Ectodermal cell (in vitro differentiated cells): ENCODE measurements around the gene RAD51B.
A peak's percentile ranks its signal among the peaks of the same experiment; 100 is the strongest.
"Not testable (repeated sequence)": the region's sequence is repeated elsewhere in the genome, so short reads cannot be mapped to it uniquely, and the experiment has no call there.

Experiments used
- H3K27ac ChIP-seq: 2 replicates; pipeline ENCODE4 v1.7.0; 2013; ENCODE audit warnings: mild to moderate bottlenecking, low read depth, low read length; ENCODE audit not compliant: insufficient read depth, poor library complexity, severe bottlenecking
- H3K27me3 ChIP-seq: 2 replicates; pipeline ENCODE4 v1.7.0; 2013; ENCODE audit warnings: mild to moderate bottlenecking, low read length; ENCODE audit not compliant: insufficient read depth, control insufficient read depth, poor library complexity, severe bottlenecking
- H3K36me3 ChIP-seq: one replicate; pipeline ENCODE4 v1.7.0; 2013; ENCODE audit warnings: low read length; ENCODE audit not compliant: control insufficient read depth, insufficient read depth
- H3K4me1 ChIP-seq: one replicate; pipeline ENCODE4 v1.7.0; 2013; ENCODE audit warnings: low read length; ENCODE audit not compliant: control insufficient read depth, insufficient read depth
- H3K4me3 ChIP-seq: 2 replicates; pipeline ENCODE4 v1.7.0; 2013; ENCODE audit warnings: low read depth, low read length, control low read depth; ENCODE audit not compliant: insufficient read depth
- H3K9me3 ChIP-seq: 2 replicates; pipeline ENCODE4 v1.7.0; 2013; ENCODE audit warnings: mild to moderate bottlenecking, low read length, moderate library complexity; ENCODE audit not compliant: control insufficient read depth
- WGBS, 2 experiments: methylation state at CpG; one replicate each; pipeline ENCODE4 v1.1.7; 2013; ENCODE audit warnings: missing lambda C conversion rate in 2 of 2; 5-methylcytosine and 5-hydroxymethylcytosine counted together

Gene RAD51B

GRCh38 chr14:68034896-68035295 lies 215.3 kb downstream of the RAD51B start:
- WGBS, 2 experiments, result 100% methylated on average over 1 of the region's 2 CpGs; no CpG with 5 or more reads in 1 of the 2 experiments

GRCh38 chr14:68036202-68036601 lies 216.6 kb downstream of the RAD51B start:
- no peak overlapping the region for H3K27ac ChIP-seq

More at GRCh38 chr14:68034896-68035295, 215.3 kb downstream of the RAD51B start:
- Histone ChIP-seq H3K9me3 (peaks cover 2% of the 10 kb centered on the region), H3K4me1 (no peaks in the 10 kb centered on the region), H3K36me3 (no peaks in the 10 kb centered on the region), H3K27me3 (no peaks in the 10 kb centered on the region), H3K4me3 (no peak overlapping the region), H3K27ac (no peak overlapping the region)

GRCh38 chr14:68039593-68039992 lies 220.0 kb downstream of the RAD51B start:
- Histone ChIP-seq H3K4me3 (no peak overlapping the region), H3K36me3 (no peaks in the 10 kb centered on the region), H3K9me3 (no peaks in the 10 kb centered on the region), H3K27ac (no peak overlapping the region), H3K4me1 (peaks cover 41% of the 10 kb centered on the region), H3K27me3 (no peaks in the 10 kb centered on the region)

More at GRCh38 chr14:68036202-68036601, 216.6 kb downstream of the RAD51B start:
- H3K4me1 ChIP-seq, result peaks cover 9% of the 10 kb centered on the region
- H3K4me3 ChIP-seq, result no peak overlapping the region
- H3K9me3 ChIP-seq, result peaks cover under 1% of the 10 kb centered on the region
- H3K27me3 ChIP-seq, result no peaks in the 10 kb centered on the region
- H3K36me3 ChIP-seq, result no peaks in the 10 kb centered on the region
- WGBS, 2 experiments, result 91% methylated on average over 6 of the region's 6 CpGs

GRCh38 chr14:68040633-68041369 lies 221.2 kb downstream of the RAD51B start:
- no peaks in the 10 kb centered on the region for H3K27me3 ChIP-seq
- H3K9me3 ChIP-seq, result no peaks in the 10 kb centered on the region
- no peak overlapping the region for H3K27ac ChIP-seq
- peaks cover 41% of the 10 kb centered on the region for H3K4me1 ChIP-seq
- H3K36me3 ChIP-seq, result no peaks in the 10 kb centered on the region
- 66 to 72% methylated on average over 6 of the region's 6 CpGs for WGBS, 2 experiments
- H3K4me3 ChIP-seq, result no peak overlapping the region

- Histone ChIP-seq H3K4me3 (no peak overlapping the region), H3K4me1 (peaks cover 41% of the 10 kb centered on the region), H3K36me3 (no peaks in the 10 kb centered on the region), H3K27me3 (no peaks in the 10 kb centered on the region), H3K27ac (peak overlapping the region; percentile 60), H3K9me3 (no peaks in the 10 kb centered on the region)
- 92 to 93% methylated on average over 2 of the region's 3 CpGs for WGBS, 2 experiments
Measured at GRCh38 chr14:68041876-68042354, 222.3 kb downstream of the RAD51B start.

- Histone ChIP-seq H3K9me3 (no peaks in the 10 kb centered on the region), H3K4me1 (peaks cover 41% of the 10 kb centered on the region), H3K27ac (peak overlapping the region; percentile 2)
Measured at GRCh38 chr14:68042586-68043210, 223.1 kb downstream of the RAD51B start.

GRCh38 chr14:68043752-68044151 lies 224.2 kb downstream of the RAD51B start:
- no peaks in the 10 kb centered on the region for H3K9me3 ChIP-seq
- H3K36me3 ChIP-seq, result no peaks in the 10 kb centered on the region
- peak overlapping the region; percentile 2 for H3K27ac ChIP-seq
- H3K4me3 ChIP-seq, result no peak overlapping the region
- H3K4me1 ChIP-seq, result peaks cover 41% of the 10 kb centered on the region
- H3K27me3 ChIP-seq, result no peaks in the 10 kb centered on the region

More at GRCh38 chr14:68042586-68043210, 223.1 kb downstream of the RAD51B start:
- Histone ChIP-seq H3K36me3 (no peaks in the 10 kb centered on the region), H3K4me3 (no peak overlapping the region), H3K27me3 (no peaks in the 10 kb centered on the region)
- 31% methylated on average over 2 of the region's 2 CpGs for WGBS, 2 experiments

GRCh38 chr14:68047906-68048305 lies 228.3 kb downstream of the RAD51B start:
- Histone ChIP-seq H3K36me3 (no peaks in the 10 kb centered on the region), H3K27me3 (no peaks in the 10 kb centered on the region), H3K4me3 (no peak overlapping the region), H3K4me1 (peaks cover 14% of the 10 kb centered on the region), H3K27ac (no peak overlapping the region), H3K9me3 (no peaks in the 10 kb centered on the region)
- WGBS, 2 experiments, result 90 to 92% methylated on average over 6 of the region's 6 CpGs

- not testable (repeated sequence) for H3K27ac ChIP-seq, H3K27me3 ChIP-seq, H3K4me3 ChIP-seq, H3K9me3 ChIP-seq, H3K4me1 ChIP-seq, H3K36me3 ChIP-seq
- WGBS, 2 experiments, result 90 to 100% methylated on average over 2 of the region's 2 CpGs
Measured at GRCh38 chr14:68048815-68049214, 229.2 kb downstream of the RAD51B start.

- no peaks in the 10 kb centered on the region for H3K36me3 ChIP-seq
- H3K27ac ChIP-seq, result no peak overlapping the region
- WGBS, 2 experiments, result 86 to 100% methylated on average over 1 to 2 of the region's 2 CpGs
- no peaks in the 10 kb centered on the region for H3K27me3 ChIP-seq
- no peaks in the 10 kb centered on the region for H3K9me3 ChIP-seq
- no peak overlapping the region for H3K4me3 ChIP-seq
- H3K4me1 ChIP-seq, result no peaks in the 10 kb centered on the region
Measured at GRCh38 chr14:68050177-68050576, 230.6 kb downstream of the RAD51B start.
